Hepatocyte (in vitro differentiated cells): ENCODE data around the gene CCDC126. TPM values are rescaled to one million over a fixed set of nuclear protein-coding genes. Genes with fewer than 3 reads are reported as not detected.

Experiments
- DNase-seq: peaks from one replicate; pipeline ENCODE4 v3.0.0-alpha.2; 2016; ENCODE audit warnings: low spot score
- H2AFZ ChIP-seq: fragments of 200-600 bp; sonication (generic); 2 replicates; pipeline ENCODE4 v1.6.0; 2016; ENCODE audit warnings: antibody characterized with exemption, mild to moderate bottlenecking
- H3K27ac ChIP-seq: fragments of 200-600 bp; sonication (generic); 2 replicates; pipeline ENCODE4 v1.5.1; 2016; ENCODE audit warnings: mild to moderate bottlenecking
- H3K27me3 ChIP-seq: fragments of 200-600 bp; sonication (generic); 2 replicates; pipeline ENCODE4 v1.6.1; 2016
- H3K36me3 ChIP-seq: fragments of 200-600 bp; sonication (generic); replicated peaks from 2 replicates; pipeline ENCODE4 v1.5.1; 2016; ENCODE audit warnings: low read depth; ENCODE audit not compliant: insufficient read depth
- H3K4me1 ChIP-seq: fragments of 200-600 bp; sonication (generic); 2 replicates; pipeline ENCODE4 v1.5.1; 2016; ENCODE audit warnings: mild to moderate bottlenecking, moderate library complexity; ENCODE audit not compliant: insufficient read depth
- H3K4me2 ChIP-seq: fragments of 200-600 bp; sonication (generic); 2 replicates; pipeline ENCODE4 v1.6.0; 2016
- H3K4me3 ChIP-seq: fragments of 200-600 bp; sonication (generic); 2 replicates; pipeline ENCODE4 v1.5.1; 2016; ENCODE audit warnings: mild to moderate bottlenecking
- H3K79me2 ChIP-seq: fragments of 200-600 bp; sonication (generic); 2 replicates; pipeline ENCODE4 v1.6.0; 2017; ENCODE audit warnings: mild to moderate bottlenecking
- H3K9me2 ChIP-seq: fragments of 200-600 bp; sonication (generic); replicated peaks from 2 replicates; pipeline ENCODE4 v1.6.0; 2017; ENCODE audit warnings: mild to moderate bottlenecking; ENCODE audit not compliant: insufficient read depth
- H3K9me3 ChIP-seq: fragments of 200-600 bp; sonication (generic); 2 replicates; pipeline ENCODE4 v1.5.1; 2016; ENCODE audit warnings: low read depth, mild to moderate bottlenecking
- H4K20me1 ChIP-seq: fragments of 200-600 bp; sonication (generic); 2 replicates; pipeline ENCODE4 v1.6.0; 2016; ENCODE audit warnings: mild to moderate bottlenecking; ENCODE audit not compliant: insufficient read depth, poor library complexity, severe bottlenecking
- EZH2 ChIP-seq: fragments of 200-600 bp; sonication (generic); IDR thresholded peaks from 2 replicates; pipeline ENCODE4 v1.6.1; 2016; ENCODE audit warnings: antibody characterized with exemption, mild to moderate bottlenecking, borderline replicate concordance
- EZH2phosphoT487 ChIP-seq: fragments of 200-600 bp; sonication (generic); IDR thresholded peaks from one replicate; pipeline ENCODE4 v1.6.1; 2018; ENCODE audit warnings: antibody characterized with exemption, mild to moderate bottlenecking, low read depth, moderate library complexity; ENCODE audit not compliant: unreplicated experiment, severe bottlenecking
- WGBS: methylation state at CpG from one replicate; pipeline ENCODE4 v1.1.6; 2016; ENCODE audit warnings: low lambda C conversion rate; ENCODE audit errors: missing lambda C conversion rate; 5-methylcytosine and 5-hydroxymethylcytosine counted together
- polyA plus RNA-seq: library from polyadenylated mRNA; unstranded; fragments of >200 nt; fragmentation: Nextera tagmentation; extraction: Ambion mirVana; gene quantifications from 2 replicates; pipeline ENCODE4 v1.2.1, GENCODE V29; 2016
- total RNA-seq: library from RNA; depleted of rRNA; stranded (reverse); fragments of >200 nt; gene quantifications from 2 replicates; pipeline ENCODE4 v1.2.3, GENCODE V29; 2014
- TF ChIP-seq, protein P1 (sequence below): fragments of 200-600 bp; sonication (generic); IDR thresholded peaks from 2 replicates; pipeline ENCODE4 v1.5.1; 2016; ENCODE audit warnings: antibody characterized with exemption, mild to moderate bottlenecking; ENCODE audit not compliant: poor library complexity

The CCDC126 gene
- total and polyA plus RNA-seq, 2 experiments from 2014 or later, result 19.4 to 33.7 TPM

DNA sequence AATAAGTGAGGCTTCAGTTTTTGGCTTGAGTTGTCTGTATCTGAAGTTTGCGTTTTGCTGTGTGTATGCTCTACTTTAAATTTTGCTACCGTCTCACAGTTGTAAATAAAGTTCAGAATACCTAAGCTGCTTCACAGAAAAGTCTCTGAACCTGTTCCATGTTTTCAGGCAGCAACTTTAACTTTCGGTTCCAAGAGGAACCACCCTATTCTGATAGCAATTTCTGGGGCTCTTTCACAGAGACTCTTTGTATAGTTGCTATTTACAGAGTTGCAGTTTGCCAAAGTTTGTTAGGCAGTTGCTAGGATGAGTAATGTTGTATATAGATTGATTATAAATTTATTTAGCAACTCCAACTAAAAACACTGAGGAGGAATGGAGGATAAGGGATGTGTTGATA, 88.5 kb downstream of the CCDC126 start:
- Histone ChIP-seq H3K9me3 (no peaks in the 10 kb centered on the region), H3K9me2 (no peaks in the 10 kb centered on the region), H3K4me1 (no peaks in the 10 kb centered on the region), H3K27me3 (no peaks in the 10 kb centered on the region), H4K20me1 (no peaks in the 10 kb centered on the region), H3K4me2 (no peak overlapping the region), H3K4me3 (no peak overlapping the region), H3K27ac (no peak overlapping the region), H3K36me3 (no peaks in the 10 kb centered on the region), H2AFZ (no peak overlapping the region), H3K79me2 (peaks cover 40% of the 10 kb centered on the region)
- TF ChIP-seq EZH2 (no peak), EZH2phosphoT487 (no peak)
- TF ChIP-seq, protein P1, sequence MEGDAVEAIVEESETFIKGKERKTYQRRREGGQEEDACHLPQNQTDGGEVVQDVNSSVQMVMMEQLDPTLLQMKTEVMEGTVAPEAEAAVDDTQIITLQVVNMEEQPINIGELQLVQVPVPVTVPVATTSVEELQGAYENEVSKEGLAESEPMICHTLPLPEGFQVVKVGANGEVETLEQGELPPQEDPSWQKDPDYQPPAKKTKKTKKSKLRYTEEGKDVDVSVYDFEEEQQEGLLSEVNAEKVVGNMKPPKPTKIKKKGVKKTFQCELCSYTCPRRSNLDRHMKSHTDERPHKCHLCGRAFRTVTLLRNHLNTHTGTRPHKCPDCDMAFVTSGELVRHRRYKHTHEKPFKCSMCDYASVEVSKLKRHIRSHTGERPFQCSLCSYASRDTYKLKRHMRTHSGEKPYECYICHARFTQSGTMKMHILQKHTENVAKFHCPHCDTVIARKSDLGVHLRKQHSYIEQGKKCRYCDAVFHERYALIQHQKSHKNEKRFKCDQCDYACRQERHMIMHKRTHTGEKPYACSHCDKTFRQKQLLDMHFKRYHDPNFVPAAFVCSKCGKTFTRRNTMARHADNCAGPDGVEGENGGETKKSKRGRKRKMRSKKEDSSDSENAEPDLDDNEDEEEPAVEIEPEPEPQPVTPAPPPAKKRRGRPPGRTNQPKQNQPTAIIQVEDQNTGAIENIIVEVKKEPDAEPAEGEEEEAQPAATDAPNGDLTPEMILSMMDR, result no peak
- WGBS, result 85% methylated on average over 3 of the region's 3 CpGs
- DNase-seq, result no peak

- WGBS, result 82% methylated on average over 2 of the region's 2 CpGs
- Histone ChIP-seq H3K9me2 (no peaks in the 10 kb centered on the region), H3K27me3 (no peaks in the 10 kb centered on the region), H3K79me2 (peaks cover 28% of the 10 kb centered on the region), H3K4me1 (no peaks in the 10 kb centered on the region), H3K27ac (no peak overlapping the region), H3K9me3 (no peaks in the 10 kb centered on the region), H3K4me3 (no peak overlapping the region), H3K36me3 (no peaks in the 10 kb centered on the region), H2AFZ (no peak overlapping the region), H3K4me2 (no peak overlapping the region), H4K20me1 (no peaks in the 10 kb centered on the region)
- TF ChIP-seq EZH2phosphoT487 (no peak), EZH2 (no peak)
- TF ChIP-seq, protein P1, result no peak
- no peak for DNase-seq
Observed at GRCh38 chr7:23687011-23687410, 89.8 kb downstream of the CCDC126 start.

GRCh38 chr7:23689165-23689564, 92.0 kb downstream of the CCDC126 start:
- Histone ChIP-seq H3K27me3 (no peaks in the 10 kb centered on the region), H2AFZ (no peak overlapping the region), H3K9me3 (no peaks in the 10 kb centered on the region), H3K4me1 (no peaks in the 10 kb centered on the region), H4K20me1 (no peaks in the 10 kb centered on the region), H3K4me2 (no peak overlapping the region), H3K36me3 (no peaks in the 10 kb centered on the region), H3K4me3 (no peak overlapping the region), H3K9me2 (no peaks in the 10 kb centered on the region), H3K79me2 (peaks cover 27% of the 10 kb centered on the region), H3K27ac (no peak overlapping the region)
- WGBS, result 90% methylated on average over 4 of the region's 4 CpGs
- TF ChIP-seq, protein P1, result no peak
- TF ChIP-seq EZH2phosphoT487 (no peak), EZH2 (no peak)
- DNase-seq, result no peak

- no peak overlapping the region for H3K4me2 ChIP-seq
- no peaks in the 10 kb centered on the region for H3K36me3 ChIP-seq
Observed at GRCh38 chr7:23691320-23691719, 94.1 kb downstream of the CCDC126 start.

More at GRCh38 chr7:23691320-23691719, 94.1 kb downstream of the CCDC126 start:
- TF ChIP-seq EZH2, result no peak
- TF ChIP-seq, protein P1, result no peak
- no peak for TF ChIP-seq EZH2phosphoT487
- H3K4me3 ChIP-seq, result no peak overlapping the region
- no peaks in the 10 kb centered on the region for H3K9me3 ChIP-seq
- no peaks in the 10 kb centered on the region for H3K4me1 ChIP-seq
- no peak for DNase-seq
- no peak overlapping the region for H3K27ac ChIP-seq
- H3K9me2 ChIP-seq, result no peaks in the 10 kb centered on the region
- H4K20me1 ChIP-seq, result no peaks in the 10 kb centered on the region
- no peaks in the 10 kb centered on the region for H3K27me3 ChIP-seq
- no peak overlapping the region for H2AFZ ChIP-seq
- WGBS, result 93% methylated on average over 4 of the region's 4 CpGs
- H3K79me2 ChIP-seq, result peaks cover 16% of the 10 kb centered on the region
